Spleen (tissue), 7 donors: ENCODE results near the gene PLEKHO1.

Experiments
- POLR2A ChIP-seq, 3 donors: fragments of 450-650 bp; IDR thresholded peaks; one replicate each; pipeline ENCODE4 v1.5.1; 2017; ENCODE audit warnings: antibody characterized with exemption in 3 of 3, mild to moderate bottlenecking in 1 of 3
- TF ChIP-seq, protein P1 (sequence below), 11 experiments: fragments of 200-600 bp in 7 of 11; fragments of 450-650 bp in 4 of 11; sonication (generic) in 4 of 11; IDR thresholded peaks in 8 of 11; conservative IDR thresholded peaks in 3 of 11; 1 replicate in 7 of 11; 2 replicates in 4 of 11; pipeline versions ENCODE4 v1.4.0 to v1.8.0; 2016 to 2021; ENCODE audit warnings: antibody characterized with exemption in 11 of 11, inconsistent platforms in 4 of 11, mild to moderate bottlenecking in 1 of 11
- donor health status: DM: no; HTN: no; CAD: no; lungs with moderate emphysema.
- donor health status: DM: no; HTN: no; CAD: no.
- donor health status: DM: no; HTN: no; CAD: no.

DNA sequence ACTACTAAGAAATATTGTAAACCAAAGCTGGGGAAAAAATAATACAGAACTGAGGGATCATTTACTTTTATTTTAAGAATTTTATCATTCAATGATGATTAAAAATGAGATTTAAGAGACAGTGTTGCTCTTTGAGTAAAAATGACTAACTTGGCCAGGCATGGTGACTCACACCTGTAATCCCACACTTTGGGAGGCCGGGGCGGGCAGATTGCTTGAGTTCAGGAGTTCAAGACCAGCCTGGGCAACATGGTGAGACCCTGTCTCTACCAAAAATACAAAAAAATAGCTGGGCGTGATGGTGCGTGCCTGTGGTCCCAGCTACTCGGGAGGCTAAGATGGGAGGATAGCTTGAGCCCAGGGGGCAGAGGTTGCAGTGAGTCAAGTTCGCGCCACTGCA is 21.8 kb upstream of the PLEKHO1 start:
- no peak for TF ChIP-seq POLR2A (IDR thresholded peaks at IDR 0.05)
- TF ChIP-seq, protein P1, sequence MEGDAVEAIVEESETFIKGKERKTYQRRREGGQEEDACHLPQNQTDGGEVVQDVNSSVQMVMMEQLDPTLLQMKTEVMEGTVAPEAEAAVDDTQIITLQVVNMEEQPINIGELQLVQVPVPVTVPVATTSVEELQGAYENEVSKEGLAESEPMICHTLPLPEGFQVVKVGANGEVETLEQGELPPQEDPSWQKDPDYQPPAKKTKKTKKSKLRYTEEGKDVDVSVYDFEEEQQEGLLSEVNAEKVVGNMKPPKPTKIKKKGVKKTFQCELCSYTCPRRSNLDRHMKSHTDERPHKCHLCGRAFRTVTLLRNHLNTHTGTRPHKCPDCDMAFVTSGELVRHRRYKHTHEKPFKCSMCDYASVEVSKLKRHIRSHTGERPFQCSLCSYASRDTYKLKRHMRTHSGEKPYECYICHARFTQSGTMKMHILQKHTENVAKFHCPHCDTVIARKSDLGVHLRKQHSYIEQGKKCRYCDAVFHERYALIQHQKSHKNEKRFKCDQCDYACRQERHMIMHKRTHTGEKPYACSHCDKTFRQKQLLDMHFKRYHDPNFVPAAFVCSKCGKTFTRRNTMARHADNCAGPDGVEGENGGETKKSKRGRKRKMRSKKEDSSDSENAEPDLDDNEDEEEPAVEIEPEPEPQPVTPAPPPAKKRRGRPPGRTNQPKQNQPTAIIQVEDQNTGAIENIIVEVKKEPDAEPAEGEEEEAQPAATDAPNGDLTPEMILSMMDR (IDR thresholded peaks at IDR 0.05 in 8 of 11, conservative IDR thresholded peaks at IDR 0.05 in 3 of 11): no peak
